ENCODE data around the gene HNRNPC.
"Not testable (repeated sequence)": the region's sequence is repeated elsewhere in the genome, so short reads cannot be mapped to it uniquely, and the experiment has no call there.

Gene HNRNPC

GRCh38 chr14:21192875-21193535, 76.2 kb downstream of the HNRNPC start:
- no peak for DNase-seq (ENCODE audit: low read depth in 2 of 2)

- DNase-seq (ENCODE audit: low read depth in 2 of 2): no peak
Observed at GRCh38 chr14:21192447-21192822, 76.8 kb downstream of the HNRNPC start.

GRCh38 chr14:21191809-21192446, 77.3 kb downstream of the HNRNPC start:
- no peak for DNase-seq (ENCODE audit: low read depth in 2 of 2)

GRCh38 chr14:21191261-21191808, 77.9 kb downstream of the HNRNPC start:
- DNase-seq (ENCODE audit: low read depth in 2 of 2): no peak

- DNase-seq (ENCODE audit: low read depth in 2 of 2): no peak
Observed at GRCh38 chr14:21185491-21185890, 83.8 kb downstream of the HNRNPC start.

- no peak for DNase-seq (ENCODE audit: low read depth in 2 of 2)
Observed at GRCh38 chr14:21184254-21184653, 85.0 kb downstream of the HNRNPC start.

GRCh38 chr14:21182166-21182565, 87.1 kb downstream of the HNRNPC start:
- DNase-seq (ENCODE audit: low read depth in 2 of 2): no peak

- no peak for DNase-seq (ENCODE audit: low read depth in 2 of 2)
Observed at GRCh38 chr14:21171128-21171527, 98.1 kb downstream of the HNRNPC start.

- DNase-seq (ENCODE audit: low read depth in 2 of 2): no peak
Observed at GRCh38 chr14:21169573-21169972, 99.7 kb downstream of the HNRNPC start.

- no peak for DNase-seq (ENCODE audit: low read depth in 2 of 2)
Observed at GRCh38 chr14:21168055-21168454, 101.2 kb downstream of the HNRNPC start.

GRCh38 chr14:21165670-21166069, 103.6 kb downstream of the HNRNPC start:
- not testable (repeated sequence) for DNase-seq (ENCODE audit: low read depth in 2 of 2)

- not testable (repeated sequence) for DNase-seq (ENCODE audit: low read depth in 2 of 2)
Observed at GRCh38 chr14:21165002-21165605, 104.1 kb downstream of the HNRNPC start.

GRCh38 chr14:21163871-21164291, 105.4 kb downstream of the HNRNPC start:
- DNase-seq (ENCODE audit: low read depth in 2 of 2): no peak

- no peak for DNase-seq (ENCODE audit: low read depth in 2 of 2)
Observed at GRCh38 chr14:21162081-21162480, 107.2 kb downstream of the HNRNPC start.

GRCh38 chr14:21160061-21160610, 109.1 kb downstream of the HNRNPC start:
- no peak for DNase-seq (ENCODE audit: low read depth in 2 of 2)

Measured in fibroblast of skin of left biceps (primary cell).